Measurements from ENCODE around the gene GOLT1B. TPM values are rescaled to one million over a fixed set of nuclear protein-coding genes. Genes with fewer than 3 reads are reported as not detected.

GOLT1B gene
- total RNA-seq, 1 experiment from 2014 or later: 31.4 TPM

- H3K4me1 ChIP-seq (ENCODE audit: insufficient read depth, low read length, poor library complexity, severe bottlenecking): no peaks in the 10 kb centered on the region
- H3K36me3 ChIP-seq (ENCODE audit: insufficient read depth, low read length, poor library complexity, severe bottlenecking): peaks cover 10% of the 10 kb centered on the region
- DNase-seq (ENCODE audit: low spot score): no peak
- no peak overlapping the region for H3K4me3 ChIP-seq (ENCODE audit: low read depth, low read length, poor library complexity, severe bottlenecking)
- H3K27me3 ChIP-seq (replicated peaks; ENCODE audit: insufficient read depth, low read depth, low read length, poor library complexity): no peaks in the 10 kb centered on the region
- intact Hi-C loops (cut with micrococcal nuclease; ENCODE audit: unreplicated experiment): no loop called here
- ChIA-PET CTCF (no interaction called here), POLR2A (ENCODE audit: low non-redundant PET) (interaction anchor here (0.5 kb wide), 1 partner anchor 15 kb away, joined by 3 read pairs; the partner anchor contains the start of genes GOLT1B and RECQL)
- H3K27ac ChIP-seq (ENCODE audit: low read depth, low read length, poor library complexity, severe bottlenecking): no peak overlapping the region
- BruUV-seq (replicated peaks): no TSS peak
- H3K9me3 ChIP-seq (ENCODE audit: low read depth, low read length, poor library complexity, severe bottlenecking): no peaks in the 10 kb centered on the region
- no peak for TF ChIP-seq EZH2 (IDR thresholded peaks at IDR 0.05; ENCODE audit: borderline replicate concordance, low read depth, low read length, poor library complexity, severe bottlenecking)
- TF ChIP-seq CTCF (conservative IDR thresholded peaks at IDR 0.05; ENCODE audit: low read depth, low read length): no peak
Observed at GRCh38 chr12:21516281-21516680, 14.7 kb downstream of the GOLT1B start.

- H3K4me1 ChIP-seq (ENCODE audit: insufficient read depth, low read length, poor library complexity, severe bottlenecking): no peaks in the 10 kb centered on the region
- H3K27me3 ChIP-seq (replicated peaks; ENCODE audit: insufficient read depth, low read depth, low read length, poor library complexity): no peaks in the 10 kb centered on the region
- intact Hi-C loops (cut with micrococcal nuclease; ENCODE audit: unreplicated experiment): no loop called here
- BruUV-seq (replicated peaks): no TSS peak
- no peak for TF ChIP-seq CTCF (conservative IDR thresholded peaks at IDR 0.05; ENCODE audit: low read depth, low read length)
- TF ChIP-seq EZH2 (IDR thresholded peaks at IDR 0.05; ENCODE audit: borderline replicate concordance, low read depth, low read length, poor library complexity, severe bottlenecking): no peak
- ChIA-PET POLR2A (ENCODE audit: low non-redundant PET) (no interaction called here), CTCF (no interaction called here)
- H3K9me3 ChIP-seq (ENCODE audit: low read depth, low read length, poor library complexity, severe bottlenecking): no peaks in the 10 kb centered on the region
- peaks cover 10% of the 10 kb centered on the region for H3K36me3 ChIP-seq (ENCODE audit: insufficient read depth, low read length, poor library complexity, severe bottlenecking)
- H3K27ac ChIP-seq (ENCODE audit: low read depth, low read length, poor library complexity, severe bottlenecking): no peak overlapping the region
- no peak overlapping the region for H3K4me3 ChIP-seq (ENCODE audit: low read depth, low read length, poor library complexity, severe bottlenecking)
- no peak for DNase-seq (ENCODE audit: low spot score)
Observed at GRCh38 chr12:21518451-21518850, 16.9 kb downstream of the GOLT1B start.

GRCh38 chr12:21521541-21521940 is 20.0 kb downstream of the GOLT1B start:
- H3K9me3 ChIP-seq (ENCODE audit: low read depth, low read length, poor library complexity, severe bottlenecking): no peaks in the 10 kb centered on the region
- intact Hi-C loops (cut with micrococcal nuclease; ENCODE audit: unreplicated experiment): no loop called here
- H3K4me1 ChIP-seq (ENCODE audit: insufficient read depth, low read length, poor library complexity, severe bottlenecking): peaks cover 1% of the 10 kb centered on the region
- no peak overlapping the region for H3K27ac ChIP-seq (ENCODE audit: low read depth, low read length, poor library complexity, severe bottlenecking)
- no TSS peak for BruUV-seq (replicated peaks)
- H3K27me3 ChIP-seq (replicated peaks; ENCODE audit: insufficient read depth, low read depth, low read length, poor library complexity): no peaks in the 10 kb centered on the region
- H3K36me3 ChIP-seq (ENCODE audit: insufficient read depth, low read length, poor library complexity, severe bottlenecking): no peaks in the 10 kb centered on the region
- H3K4me3 ChIP-seq (ENCODE audit: low read depth, low read length, poor library complexity, severe bottlenecking): no peak overlapping the region
- POLR2A ChIA-PET (ENCODE audit: low non-redundant PET): interaction anchor here (0.6 kb wide), 1 partner anchor 31 kb away, joined by 3 read pairs; no protein-coding TSS in a partner anchor
- DNase-seq (ENCODE audit: low spot score): no peak
- CTCF ChIA-PET: no interaction called here
- TF ChIP-seq CTCF (conservative IDR thresholded peaks at IDR 0.05; ENCODE audit: low read depth, low read length) (no peak), EZH2 (IDR thresholded peaks at IDR 0.05; ENCODE audit: borderline replicate concordance, low read depth, low read length, poor library complexity, severe bottlenecking) (no peak)

Data from A673 (cell line).